ENCODE data around the gene EFS.

DNA sequence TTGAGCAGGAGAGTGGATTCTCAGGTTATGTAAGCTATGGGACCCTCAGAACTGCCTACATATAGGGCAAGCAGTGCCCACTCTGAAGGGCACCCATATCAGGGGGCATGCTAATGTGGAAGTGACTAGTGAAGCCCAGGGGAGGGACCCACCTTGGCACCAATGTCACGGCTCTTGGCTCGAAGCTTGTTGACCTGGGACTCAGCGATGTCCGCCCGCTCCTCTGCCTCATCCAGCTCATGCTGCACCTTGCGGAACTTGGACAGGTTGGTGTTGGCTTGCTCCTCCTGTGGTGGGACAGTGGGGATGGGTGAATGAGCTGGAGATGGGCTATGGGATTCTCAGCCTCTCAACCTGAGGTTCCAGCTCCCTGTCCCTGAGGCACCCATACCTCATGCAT is 17.3 kb upstream of the EFS start:
- TF ChIP-seq, protein P1, sequence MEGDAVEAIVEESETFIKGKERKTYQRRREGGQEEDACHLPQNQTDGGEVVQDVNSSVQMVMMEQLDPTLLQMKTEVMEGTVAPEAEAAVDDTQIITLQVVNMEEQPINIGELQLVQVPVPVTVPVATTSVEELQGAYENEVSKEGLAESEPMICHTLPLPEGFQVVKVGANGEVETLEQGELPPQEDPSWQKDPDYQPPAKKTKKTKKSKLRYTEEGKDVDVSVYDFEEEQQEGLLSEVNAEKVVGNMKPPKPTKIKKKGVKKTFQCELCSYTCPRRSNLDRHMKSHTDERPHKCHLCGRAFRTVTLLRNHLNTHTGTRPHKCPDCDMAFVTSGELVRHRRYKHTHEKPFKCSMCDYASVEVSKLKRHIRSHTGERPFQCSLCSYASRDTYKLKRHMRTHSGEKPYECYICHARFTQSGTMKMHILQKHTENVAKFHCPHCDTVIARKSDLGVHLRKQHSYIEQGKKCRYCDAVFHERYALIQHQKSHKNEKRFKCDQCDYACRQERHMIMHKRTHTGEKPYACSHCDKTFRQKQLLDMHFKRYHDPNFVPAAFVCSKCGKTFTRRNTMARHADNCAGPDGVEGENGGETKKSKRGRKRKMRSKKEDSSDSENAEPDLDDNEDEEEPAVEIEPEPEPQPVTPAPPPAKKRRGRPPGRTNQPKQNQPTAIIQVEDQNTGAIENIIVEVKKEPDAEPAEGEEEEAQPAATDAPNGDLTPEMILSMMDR (optimal IDR thresholded peaks at IDR 0.05 in 1 of 3, IDR thresholded peaks at IDR 0.05 in 1 of 3, conservative IDR thresholded peaks at IDR 0.05 in 1 of 3; ENCODE audit: extremely low read depth in 1 of 3, insufficient read depth in 2 of 3, low read length in 3 of 3), result no peak
- no peak for TF ChIP-seq EZH2 (IDR thresholded peaks at IDR 0.05; ENCODE audit: low read length)
